CD14-positive monocyte (primary cell): ENCODE measurements around the gene FAAP20. TPM values are rescaled to one million over a fixed set of nuclear protein-coding genes. Genes with fewer than 3 reads are reported as not detected.

Source experiments
- DNase-seq, 3 donors: peaks; one replicate each; pipeline ENCODE4 v3.0.0-alpha.2; 2011 to 2022
- H2AFZ ChIP-seq: 2 replicates; pipeline ENCODE4 v1.6.0; 2012; ENCODE audit warnings: mild to moderate bottlenecking, low read depth, low read length, inconsistent platforms; ENCODE audit not compliant: insufficient read depth, poor library complexity, severe bottlenecking
- H3K27ac ChIP-seq, 2 donors: 1 replicate in 1 of 2; 2 replicates in 1 of 2; pipeline ENCODE4 v1.5.1; 2012 to 2013; ENCODE audit warnings: low read length in 2 of 2, control low read depth in 1 of 2, inconsistent platforms in 1 of 2, low read depth in 1 of 2, mild to moderate bottlenecking in 1 of 2
- H3K27me3 ChIP-seq, 2 donors: one replicate each; pipeline versions ENCODE4 v1.6.0 to v1.6.1; 2011 to 2013; ENCODE audit warnings: low read length in 2 of 2; ENCODE audit not compliant: control insufficient read depth in 2 of 2, insufficient read depth in 2 of 2
- H3K36me3 ChIP-seq, 2 donors: replicated peaks in 1 of 2; 1 replicate in 1 of 2; 2 replicates in 1 of 2; pipeline versions ENCODE4 v1.5.1 to v1.6.1; 2012 to 2013; ENCODE audit warnings: low read length in 2 of 2, control low read depth in 1 of 2, inconsistent platforms in 1 of 2, mild to moderate bottlenecking in 1 of 2; ENCODE audit not compliant: insufficient read depth in 2 of 2, control insufficient read depth in 1 of 2
- H3K4me1 ChIP-seq, 2 donors: 1 replicate in 1 of 2; 2 replicates in 1 of 2; pipeline versions ENCODE4 v1.5.1 to v1.6.1; 2012 to 2013; ENCODE audit warnings: low read length in 2 of 2, control low read depth in 1 of 2, inconsistent platforms in 1 of 2, mild to moderate bottlenecking in 1 of 2, moderate library complexity in 1 of 2; ENCODE audit not compliant: insufficient read depth in 2 of 2, control insufficient read depth in 1 of 2
- H3K4me2 ChIP-seq: replicated peaks from 2 replicates; pipeline ENCODE3; 2012; ENCODE audit warnings: low read length, moderate library complexity, mild to moderate bottlenecking; ENCODE audit not compliant: poor library complexity, severe bottlenecking; ENCODE audit errors: extremely low read depth
- H3K4me3 ChIP-seq, 3 experiments: fragments of 200-600 bp in 1 of 3; sonication (generic) in 1 of 3; replicated peaks in 1 of 3; 1 replicate in 2 of 3; 2 replicates in 1 of 3; pipeline ENCODE4 v1.5.1; 2011 to 2013; ENCODE audit warnings: low read length in 3 of 3, mild to moderate bottlenecking in 3 of 3, control low read depth in 2 of 3, low read depth in 2 of 3, inconsistent platforms in 1 of 3, moderate library complexity in 1 of 3
- H3K79me2 ChIP-seq: 2 replicates; pipeline ENCODE4 v1.6.0; 2012; ENCODE audit warnings: mild to moderate bottlenecking, control low read depth, inconsistent platforms, low read length, moderate library complexity; ENCODE audit not compliant: insufficient read depth
- H3K9ac ChIP-seq: 2 replicates; pipeline ENCODE4 v1.6.0; 2017; ENCODE audit warnings: low read length, mild to moderate bottlenecking; ENCODE audit not compliant: insufficient read depth, poor library complexity, severe bottlenecking
- H3K9me3 ChIP-seq, 2 donors: replicated peaks in 1 of 2; 1 replicate in 1 of 2; 2 replicates in 1 of 2; pipeline versions ENCODE4 v1.5.1 to v1.6.1; 2012 to 2013; ENCODE audit warnings: low read length in 2 of 2, control low read depth in 1 of 2; ENCODE audit not compliant: control insufficient read depth in 1 of 2, insufficient read depth in 1 of 2
- H4K20me1 ChIP-seq: 2 replicates; pipeline ENCODE4 v1.6.0; 2012; ENCODE audit warnings: mild to moderate bottlenecking, low read length, control low read depth, moderate library complexity; ENCODE audit not compliant: insufficient read depth
- H3K27ac Mint-ChIP-seq, 7 donors: one replicate each; pipeline ENCODE4 v1.8.0; 2020; ENCODE audit warnings: mild to moderate bottlenecking in 7 of 7, mixed read lengths in 7 of 7, moderate library complexity in 6 of 7, inconsistent platforms in 2 of 7
- H3K27me3 Mint-ChIP-seq, 3 donors: one replicate each; pipeline ENCODE4 v1.8.0; 2021 to 2022; ENCODE audit warnings: low read depth in 3 of 3, mild to moderate bottlenecking in 3 of 3, mixed read lengths in 3 of 3, moderate library complexity in 3 of 3, inconsistent platforms in 1 of 3
- H3K36me3 Mint-ChIP-seq, 2 donors: one replicate each; pipeline ENCODE4 v1.8.0; 2020; ENCODE audit warnings: mixed read lengths in 2 of 2, inconsistent platforms in 1 of 2, mild to moderate bottlenecking in 1 of 2
- H3K4me1 Mint-ChIP-seq: one replicate; pipeline ENCODE4 v1.8.0; 2020; ENCODE audit warnings: mild to moderate bottlenecking, mixed read lengths
- H3K4me3 Mint-ChIP-seq, 2 donors: one replicate each; pipeline ENCODE4 v1.8.0; 2020; ENCODE audit warnings: mild to moderate bottlenecking in 2 of 2, mixed read lengths in 2 of 2, moderate library complexity in 1 of 2
- H3K9me3 Mint-ChIP-seq, 7 donors: one replicate each; pipeline ENCODE4 v1.8.0; 2020 to 2022; ENCODE audit warnings: mixed read lengths in 7 of 7, mild to moderate bottlenecking in 6 of 7, moderate library complexity in 6 of 7, inconsistent platforms in 2 of 7
- CTCF ChIP-seq: fragments of 200-600 bp; IDR thresholded peaks from one replicate; pipeline ENCODE4 v1.8.0; 2022; ENCODE audit warnings: antibody characterized with exemption, mild to moderate bottlenecking
- WGBS: methylation state at CpG from one replicate; pipeline ENCODE4 v1.1.5; 2013; ENCODE audit warnings: missing lambda C conversion rate; ENCODE audit not compliant: insufficient coverage; 5-methylcytosine and 5-hydroxymethylcytosine counted together
- intact Hi-C, 2 donors: fragments of 100-400 bp; cut with micrococcal nuclease; formaldehyde crosslinking; loops; one replicate each; pipeline versions ENCODE4 v1.15.0 to v1.15.1; 2023
- polyA plus RNA-seq, 3 donors: library from polyadenylated mRNA; depleted of rRNA in 1 of 3; unstranded in 2 of 3; stranded (reverse) in 1 of 3; fragments of 300-500 nt in 2 of 3; fragments of >200 nt in 1 of 3; fragmentation: Illumina TruSeq in 2 of 3; gene quantifications; 1 replicate in 2 of 3; 2 replicates in 1 of 3; pipeline ENCODE4 v1.2.3, GENCODE V29; 2012 to 2021

The FAAP20 gene
- polyA plus RNA-seq, 3 donors, result 11.8 to 49.3 (median 35.1) TPM

GRCh38 chr1:2141025-2141424 lies 53.5 kb downstream of the FAAP20 start:
- H3K9me3 ChIP-seq, result no peaks in the 10 kb centered on the region
- WGBS, result 100% methylated on average over 1 of the region's 4 CpGs
- Mint-ChIP-seq H3K4me1 (peaks cover 28% of the 10 kb centered on the region), H3K4me3 (no peak overlapping the region), H3K27me3 (peaks cover 0 to 4% (median 4%) of the 10 kb centered on the region in 3 donors), H3K27ac (no peak overlapping the region), H3K36me3 (peaks cover 0 to 2% of the 10 kb centered on the region in 2 donors), H3K9me3 (peaks cover 0 to 3% (median 0%) of the 10 kb centered on the region in 7 donors)
- H2AFZ ChIP-seq, result no peak overlapping the region
- H3K4me2 ChIP-seq, result no peak overlapping the region
- no peaks in the 10 kb centered on the region for H4K20me1 ChIP-seq
- no peak for DNase-seq
- no peak for TF ChIP-seq CTCF
- no peaks in the 10 kb centered on the region for H3K79me2 ChIP-seq
- H3K27me3 ChIP-seq, result no peaks in the 10 kb centered on the region
- H3K36me3 ChIP-seq, result no peaks in the 10 kb centered on the region
- peaks cover 46 to 57% of the 10 kb centered on the region in 2 donors for H3K4me1 ChIP-seq
- no peak overlapping the region for H3K27ac ChIP-seq
- no peak overlapping the region for H3K9ac ChIP-seq
- no peak overlapping the region for H3K4me3 ChIP-seq
- intact Hi-C loops, result no loop called here

Other genes with a start within 250 kb of the FAAP20 start
- not detected for gene CFAP74, start 191.0 kb downstream of the FAAP20 start, polyA plus RNA-seq
- gene GABRD, start 175.4 kb downstream of the FAAP20 start, polyA plus RNA-seq, result not detected
- 1 to 10 TPM in 2 of 3 donors, under 1 TPM in 1; 0.74 to 1.9 (median 1.4) TPM for gene PRKCZ, start 144.4 kb downstream of the FAAP20 start, polyA plus RNA-seq
- gene SKI, start 33.5 kb upstream of the FAAP20 start, polyA plus RNA-seq, result 1 to 10 TPM in 1 of 3 donors, under 1 TPM in 2; 0.20 to 6.6 (median 0.25) TPM
- 1 to 10 TPM; 1.5 to 3.0 (median 1.7) TPM for gene MORN1, start 196.8 kb upstream of the FAAP20 start, polyA plus RNA-seq
- 100 to 1,000 TPM in 2 of 3 donors, 10 to 100 TPM in 1; 98.3 to 235 (median 193) TPM for gene RER1, start 197.1 kb upstream of the FAAP20 start, polyA plus RNA-seq
- 10 to 100 TPM in 1 of 3 donors, 1 to 10 TPM in 2; 7.0 to 10.5 (median 8.2) TPM for gene PEX10, start 217.8 kb upstream of the FAAP20 start, polyA plus RNA-seq